Gastroesophageal sphincter (tissue), 4 donors: ENCODE data around the gene ATG13. TPM values are rescaled to one million over a fixed set of nuclear protein-coding genes. Genes with fewer than 3 reads are reported as not detected.

Source experiments
- ATAC-seq: fragments of 150-250 bp; one replicate; pipeline ENCODE4 v1.9.1; 2016; ENCODE audit warnings: mild to moderate bottlenecking, moderate library complexity
- H3K27ac ChIP-seq, 4 donors: fragments of 200-600 bp; sonication (generic) in 3 of 4; 1 replicate in 3 of 4; 2 replicates in 1 of 4; pipeline ENCODE4 v1.5.1; 2016 to 2019
- H3K27me3 ChIP-seq: fragments of 200-600 bp; sonication (generic); one replicate; pipeline ENCODE4 v1.5.1; 2019
- H3K36me3 ChIP-seq, 2 donors: fragments of 200-600 bp; sonication (generic); one replicate each; pipeline ENCODE4 v1.5.1; 2019; ENCODE audit warnings: control low read depth in 1 of 2
- H3K4me1 ChIP-seq, 3 donors: fragments of 200-600 bp; sonication (generic); 1 replicate in 2 of 3; 2 replicates in 1 of 3; pipeline ENCODE4 v1.5.1; 2016 to 2019; ENCODE audit warnings: control low read depth in 2 of 3
- H3K4me3 ChIP-seq, 2 donors: fragments of 200-600 bp; sonication (generic); one replicate each; pipeline ENCODE4 v1.5.1; 2019; ENCODE audit warnings: mild to moderate bottlenecking in 1 of 2, moderate library complexity in 1 of 2
- H3K9me3 ChIP-seq, 3 donors: fragments of 200-600 bp; sonication (generic); one replicate each; pipeline ENCODE4 v1.5.1; 2017 to 2019; ENCODE audit warnings: control low read depth in 2 of 3
- CTCF ChIP-seq, 4 experiments: fragments of 200-600 bp in 2 of 4; fragments of 450-650 bp in 2 of 4; sonication (generic) in 1 of 4; IDR thresholded peaks; one replicate each; pipeline ENCODE4 v1.5.1; 2017 to 2019; ENCODE audit warnings: antibody characterized with exemption in 4 of 4, mild to moderate bottlenecking in 2 of 4, moderate library complexity in 2 of 4
- EP300 ChIP-seq: sonication (generic); formaldehyde crosslinking; IDR thresholded peaks from one replicate; pipeline ENCODE4 v1.6.1; 2017; ENCODE audit warnings: antibody characterized with exemption, mild to moderate bottlenecking
- POLR2A ChIP-seq, 2 donors: fragments of 450-650 bp; IDR thresholded peaks; one replicate each; pipeline ENCODE4 v1.6.1; 2017; ENCODE audit warnings: antibody characterized with exemption in 2 of 2, mild to moderate bottlenecking in 2 of 2, moderate library complexity in 1 of 2
- POLR2AphosphoS5 ChIP-seq: sonication (generic); formaldehyde crosslinking; IDR thresholded peaks from one replicate; pipeline ENCODE4 v1.6.1; 2017; ENCODE audit warnings: antibody characterized with exemption
- WGBS, 2 donors: methylation state at CpG; one replicate each; pipeline ENCODE4 v1.1.5; 2018; ENCODE audit warnings: low coverage in 1 of 2; 5-methylcytosine and 5-hydroxymethylcytosine counted together
- total RNA-seq, 4 donors: library from RNA; depleted of rRNA; stranded (reverse); fragments of >200 nt; gene quantifications; one replicate each; pipeline ENCODE4 v1.1.0, GENCODE V29; 2016

ATG13 gene
- total RNA-seq, 4 donors from 2014 or later, result 47.8 to 81.1 (median 69.5) TPM

- H3K4me3 ChIP-seq, result no peak overlapping the region
- ATAC-seq, result no peak
- H3K36me3 ChIP-seq, result peaks cover 0 to 86% of the 10 kb centered on the region in 2 donors
- TF ChIP-seq CTCF (IDR thresholded peaks at IDR 0.05) (no peak), POLR2A (IDR thresholded peaks at IDR 0.05) (no peak), POLR2AphosphoS5 (no peak), EP300 (no peak)
- peaks cover 4 to 43% (median 29%) of the 10 kb centered on the region in 3 donors for H3K4me1 ChIP-seq
- H3K27me3 ChIP-seq, result no peaks in the 10 kb centered on the region
- H3K27ac ChIP-seq, result peak overlapping the region; percentile 35 to 86 (median 79)
- no peaks in the 10 kb centered on the region for H3K9me3 ChIP-seq
- 88 to 100% methylated on average over 1 to 6 of the region's 7 CpGs for WGBS, 2 donors
These were observed 58.6 kb downstream of the ATG13 start for GRCh38 chr11:46675949-46676348.

- Histone ChIP-seq H3K36me3 (peaks cover 0 to 86% of the 10 kb centered on the region in 2 donors), H3K4me3 (no peak overlapping the region), H3K27ac (peak overlapping the region in 3 of 4 donors; percentile 57 to 81 (median 77)), H3K4me1 (peaks cover 4 to 42% (median 29%) of the 10 kb centered on the region in 3 donors), H3K9me3 (no peaks in the 10 kb centered on the region), H3K27me3 (no peaks in the 10 kb centered on the region)
- WGBS, 2 donors, result 60 to 66% methylated on average over 3 to 14 of the region's 15 CpGs
- TF ChIP-seq POLR2A (IDR thresholded peaks at IDR 0.05), result no peak
- no peak for TF ChIP-seq POLR2AphosphoS5
- TF ChIP-seq CTCF (IDR thresholded peaks at IDR 0.05), result no peak
- no peak for TF ChIP-seq EP300
- ATAC-seq, result no peak
These were observed 59.2 kb downstream of the ATG13 start for GRCh38 chr11:46676436-46677158.

- Histone ChIP-seq H3K4me3 (no peak overlapping the region), H3K27ac (peak overlapping the region in 3 of 4 donors; percentile 57 to 81 (median 77)), H3K4me1 (peaks cover 4 to 37% (median 29%) of the 10 kb centered on the region in 3 donors), H3K36me3 (peaks cover 0 to 86% of the 10 kb centered on the region in 2 donors), H3K9me3 (no peaks in the 10 kb centered on the region), H3K27me3 (no peaks in the 10 kb centered on the region)
- TF ChIP-seq POLR2A (IDR thresholded peaks at IDR 0.05) (no peak), EP300 (no peak), POLR2AphosphoS5 (no peak), CTCF (IDR thresholded peaks at IDR 0.05) (no peak)
- WGBS, 2 donors, result 78 to 90% methylated on average over 2 to 5 of the region's 8 CpGs
- no peak for ATAC-seq
These were observed 59.8 kb downstream of the ATG13 start for GRCh38 chr11:46677169-46677568.

GRCh38 chr11:46677991-46678740 is 60.8 kb downstream of the ATG13 start:
- Histone ChIP-seq H3K36me3 (peaks cover 0 to 86% of the 10 kb centered on the region in 2 donors), H3K27ac (peak overlapping the region in 1 of 4 donors; percentile 77), H3K4me3 (no peak overlapping the region), H3K9me3 (no peaks in the 10 kb centered on the region), H3K27me3 (no peaks in the 10 kb centered on the region), H3K4me1 (peaks cover 4 to 37% (median 29%) of the 10 kb centered on the region in 3 donors)
- TF ChIP-seq EP300 (no peak), CTCF (IDR thresholded peaks at IDR 0.05) (no peak), POLR2A (IDR thresholded peaks at IDR 0.05) (no peak), POLR2AphosphoS5 (no peak)
- no peak for ATAC-seq
- WGBS, 2 donors, result 80 to 94% methylated on average over 1 to 2 of the region's 10 CpGs
